Activated CD8-positive, alpha-beta memory T cell treated with anti-CD3 and anti-CD28 coated beads for 4 hours (primary cell): Measurements from ENCODE around the gene RPL28.

Experiments
- DNase-seq, 2 donors: peaks; one replicate each; pipeline ENCODE4 v3.0.0-alpha.2; 2020; ENCODE audit warnings: low read depth in 2 of 2

The RPL28 gene

DNA sequence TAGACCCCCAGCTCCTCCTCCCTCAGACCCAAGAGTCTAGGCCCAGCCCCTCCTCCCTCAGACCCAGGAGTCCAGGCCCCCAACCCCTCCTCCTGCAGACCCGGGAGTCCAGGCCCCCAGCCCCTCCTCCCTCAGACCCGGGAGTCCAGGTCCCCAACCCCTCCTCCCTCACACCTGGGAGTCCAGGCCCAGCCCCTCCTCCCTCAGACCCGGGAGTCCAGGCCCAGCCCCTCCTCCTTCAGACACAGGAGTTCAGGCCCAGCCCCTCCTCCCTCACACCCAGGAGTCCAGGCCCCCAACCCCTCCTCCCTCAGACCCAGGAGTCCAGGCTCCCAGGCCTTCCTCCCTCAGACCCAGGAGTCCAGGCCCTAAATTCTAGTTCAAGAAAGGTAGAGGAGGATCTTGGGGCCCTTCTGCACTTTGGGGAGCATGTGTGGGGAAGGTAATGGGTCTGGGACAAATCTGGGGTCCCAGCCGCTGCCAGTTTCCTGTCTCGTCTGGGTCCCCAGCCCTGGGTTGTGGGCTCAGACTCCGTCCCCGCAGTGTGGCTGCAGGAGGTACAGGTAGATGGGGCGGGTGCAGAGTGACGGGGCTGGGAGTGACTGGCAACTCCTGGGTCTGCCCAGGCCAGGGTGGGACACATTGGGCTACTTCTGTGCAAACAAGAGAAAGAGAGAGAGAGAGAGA, 12.3 kb upstream of the RPL28 start:
- no peak for DNase-seq

DNA sequence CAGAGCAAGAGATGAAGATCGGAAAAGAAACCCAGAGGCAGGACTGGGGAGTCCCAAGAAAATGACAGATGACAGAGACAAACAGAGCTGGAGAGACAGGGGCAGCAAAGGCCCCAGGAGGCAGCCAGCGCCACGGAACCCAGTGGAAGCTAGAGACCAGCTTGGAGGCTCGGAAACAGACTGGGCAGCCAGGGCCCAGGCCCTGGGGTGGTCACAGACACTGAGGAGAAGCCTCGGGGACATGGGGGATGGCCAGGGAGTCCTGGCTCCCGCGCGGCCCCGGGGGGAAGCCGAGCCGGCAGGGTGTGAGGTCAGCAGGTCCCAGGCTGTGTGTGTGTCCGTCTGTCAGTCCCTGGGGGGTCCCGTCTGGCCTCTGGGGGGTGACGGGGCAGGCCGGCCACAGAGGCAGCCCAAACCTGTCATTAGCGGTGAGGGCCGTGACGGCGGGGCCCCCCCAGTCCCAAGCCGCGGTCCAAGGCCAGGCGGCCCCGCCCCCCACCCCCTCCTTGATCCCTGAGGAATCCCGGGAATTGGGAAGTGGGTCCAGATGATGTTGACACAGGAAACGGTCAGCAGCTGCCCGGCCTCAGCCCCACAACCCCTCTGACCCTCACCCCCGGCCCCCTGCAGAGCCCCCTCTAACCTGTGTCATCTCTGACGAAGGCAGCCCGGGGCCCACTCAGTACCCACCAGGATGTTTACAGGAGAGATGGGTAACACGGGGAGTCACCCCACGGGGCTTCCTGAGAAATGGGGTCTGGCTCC, 11.6 kb upstream of the RPL28 start:
- no peak for DNase-seq

DNA sequence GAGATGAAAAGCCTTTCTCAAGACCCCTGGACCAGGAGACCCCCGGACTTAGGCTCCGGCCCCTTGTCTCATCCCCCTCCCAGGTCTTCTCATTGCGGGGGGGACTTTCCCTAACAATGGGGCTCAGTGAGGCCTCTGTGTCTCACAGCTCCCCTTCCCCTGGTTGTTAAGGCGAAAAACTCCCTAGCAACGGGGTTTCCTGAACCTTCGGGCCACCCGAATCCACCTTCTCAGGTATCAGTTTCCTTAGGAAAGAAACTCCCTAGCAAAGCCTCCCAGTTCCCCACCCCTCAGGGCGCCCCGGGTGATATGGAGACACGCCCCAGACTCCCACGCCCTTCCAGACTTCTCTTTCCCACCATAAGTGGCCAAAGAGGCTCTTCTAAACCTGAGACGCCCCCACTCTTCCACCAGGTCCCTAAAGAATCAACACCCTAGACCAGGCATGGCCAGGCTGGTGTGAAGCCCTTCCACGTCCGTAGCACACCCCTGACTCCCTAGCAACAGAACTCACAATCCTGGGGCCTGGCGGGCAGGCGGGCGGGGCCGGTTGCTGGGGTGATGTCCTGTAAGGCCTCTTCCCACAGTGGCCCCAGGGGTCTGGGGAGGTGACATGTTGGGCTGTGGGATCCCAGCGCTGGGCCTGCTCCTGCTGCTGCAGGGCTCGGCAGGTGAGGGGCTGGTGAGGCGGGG, 9.3 kb upstream of the RPL28 start, which contains the start of gene TMEM190:
TMEM190 (plus strand) TSS at position 586 of the 693 bp plus-strand sequence; CDS start at position 614, 28 bp downstream.
- DNase-seq = no peak

DNA sequence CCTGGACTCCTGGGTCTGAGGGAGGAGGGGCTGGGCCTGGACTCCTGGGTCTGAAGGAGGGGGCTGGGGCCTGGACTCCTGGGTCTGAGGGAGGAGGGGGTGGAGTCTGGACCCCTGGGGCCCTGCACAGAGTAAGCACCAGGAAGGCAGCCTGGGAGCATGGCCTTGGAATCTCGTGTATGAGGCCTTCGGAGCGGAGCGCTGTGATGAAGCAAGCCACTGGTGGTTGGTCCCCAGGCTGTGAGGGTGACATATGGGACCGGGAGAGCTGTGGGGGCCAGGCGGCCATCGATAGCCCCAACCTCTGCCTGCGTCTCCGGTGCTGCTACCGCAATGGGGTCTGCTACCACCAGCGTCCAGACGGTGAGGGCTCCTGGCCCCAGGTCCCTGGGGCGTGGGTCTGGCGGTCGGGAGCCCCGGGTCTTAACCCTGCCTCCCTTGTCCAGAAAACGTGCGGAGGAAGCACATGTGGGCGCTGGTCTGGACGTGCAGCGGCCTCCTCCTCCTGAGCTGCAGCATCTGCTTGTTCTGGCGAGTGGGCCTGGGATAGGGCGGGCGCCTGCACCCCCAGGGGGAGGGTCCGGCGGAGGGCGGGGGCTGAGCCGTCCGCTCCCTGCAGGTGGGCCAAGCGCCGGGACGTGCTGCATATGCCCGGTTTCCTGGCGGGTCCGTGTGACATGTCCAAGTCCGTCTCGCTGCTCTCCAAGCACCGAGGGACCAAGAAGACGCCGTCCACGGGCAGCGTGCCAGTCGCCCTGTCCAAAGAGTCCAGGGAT, 8.2 kb upstream of the RPL28 start:
- no peak for DNase-seq

DNA sequence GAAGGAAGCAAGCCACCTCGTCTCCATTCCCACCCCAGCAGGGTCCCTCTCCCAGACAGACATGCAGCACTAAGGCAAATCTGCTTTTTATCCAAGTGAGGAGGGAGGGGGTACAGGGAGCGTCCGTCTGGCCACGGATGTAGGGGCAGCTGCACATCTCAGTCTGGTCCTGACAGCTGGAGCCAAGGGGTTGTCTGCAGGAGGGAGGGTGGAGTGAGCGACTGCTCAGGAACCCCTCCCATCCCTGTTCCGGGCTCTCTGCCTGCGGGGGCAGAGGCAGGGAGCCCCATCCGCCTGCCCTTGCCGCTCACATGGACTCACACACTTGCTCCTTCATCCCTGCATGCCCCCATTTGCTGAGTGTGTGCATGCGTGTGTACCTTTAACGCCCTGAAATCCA, 6.6 kb upstream of the RPL28 start:
- DNase-seq = no peak

DNA sequence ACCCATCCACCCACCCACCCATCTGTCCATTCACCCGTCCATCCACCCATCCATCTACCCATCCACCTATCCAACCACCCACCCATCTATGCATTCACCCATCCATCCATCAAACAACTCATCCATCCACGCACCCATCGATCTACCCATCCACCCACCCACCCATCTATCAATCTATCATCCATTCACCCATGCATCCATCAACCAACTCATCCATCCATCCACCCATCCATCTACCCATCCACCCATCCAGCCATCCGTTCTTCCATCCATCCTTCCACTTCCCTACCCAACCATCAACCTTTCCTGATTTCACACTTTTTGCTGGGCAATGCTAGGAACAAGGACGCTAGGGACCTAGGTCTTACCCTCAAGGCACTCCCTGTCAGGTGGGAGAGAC, 3.7 kb upstream of the RPL28 start:
- no peak for DNase-seq

DNA sequence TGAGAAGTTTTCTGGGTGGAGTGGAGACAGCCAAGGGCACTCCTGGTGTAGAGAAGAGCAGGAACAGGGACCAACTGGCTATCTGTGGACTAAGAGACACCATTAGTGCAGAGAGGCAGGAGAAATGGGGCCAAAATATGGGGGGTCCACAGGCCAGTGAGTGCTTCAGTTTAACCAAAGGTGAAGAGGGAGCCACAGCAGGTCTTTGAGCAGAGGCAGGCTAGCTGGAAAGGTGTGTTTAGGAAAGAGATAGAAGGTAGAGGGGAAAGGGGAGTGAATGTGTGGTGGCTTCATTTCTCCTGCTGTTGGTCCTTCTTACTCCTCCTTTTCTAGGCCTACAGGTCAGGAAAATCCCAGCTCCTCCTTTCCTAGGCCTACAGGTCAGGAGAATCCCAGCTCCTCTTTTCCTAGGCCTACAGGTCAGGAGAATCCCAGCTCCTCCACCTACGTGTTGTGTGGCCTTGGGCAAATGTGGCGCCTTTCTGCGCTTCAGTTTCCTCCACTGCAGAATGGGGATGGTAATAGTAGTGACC, 3.1 kb upstream of the RPL28 start:
- no peak for DNase-seq

DNA sequence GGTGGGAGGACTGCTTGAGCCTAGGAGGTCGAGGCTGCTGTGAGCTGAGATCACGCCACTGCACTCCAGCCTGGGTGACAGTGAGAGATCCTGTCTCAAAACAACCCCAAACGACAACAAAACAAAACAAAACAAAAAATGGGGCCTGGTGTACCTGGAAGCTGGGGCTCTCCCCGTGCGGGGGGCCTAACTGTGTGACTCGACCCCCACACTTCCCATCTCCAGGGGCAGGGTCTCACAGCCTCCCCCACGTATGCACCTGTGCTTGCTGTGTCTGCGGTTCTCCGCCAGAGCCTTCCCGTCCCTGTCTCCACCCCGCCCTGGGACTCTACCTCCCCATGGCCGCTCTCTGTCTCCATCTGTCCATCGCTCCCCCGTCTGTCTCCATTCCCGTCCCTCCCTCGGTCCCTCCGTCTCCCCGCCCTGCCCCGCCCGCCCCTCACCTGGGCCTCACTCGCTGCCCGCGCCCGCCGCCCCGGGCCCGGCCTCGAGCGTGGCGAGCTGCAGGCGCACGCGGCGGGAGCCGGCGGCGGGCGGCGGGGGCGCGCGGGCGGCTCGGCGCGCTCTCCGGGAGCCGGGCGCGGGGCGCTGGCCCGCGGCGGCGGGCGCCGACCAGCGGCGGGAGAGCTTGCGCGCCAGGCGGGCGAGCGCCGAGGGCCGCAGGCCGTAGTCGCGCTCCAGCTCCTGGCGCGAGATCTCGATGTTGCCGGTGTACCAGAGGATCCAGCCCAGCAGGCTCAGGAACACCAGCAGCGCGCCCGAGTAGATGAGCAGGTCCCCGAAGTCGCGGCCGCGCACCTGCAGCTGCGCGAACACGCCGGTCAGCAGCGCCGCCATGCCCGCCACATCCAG, 2.2 kb upstream of the RPL28 start:
- no peak for DNase-seq

DNA sequence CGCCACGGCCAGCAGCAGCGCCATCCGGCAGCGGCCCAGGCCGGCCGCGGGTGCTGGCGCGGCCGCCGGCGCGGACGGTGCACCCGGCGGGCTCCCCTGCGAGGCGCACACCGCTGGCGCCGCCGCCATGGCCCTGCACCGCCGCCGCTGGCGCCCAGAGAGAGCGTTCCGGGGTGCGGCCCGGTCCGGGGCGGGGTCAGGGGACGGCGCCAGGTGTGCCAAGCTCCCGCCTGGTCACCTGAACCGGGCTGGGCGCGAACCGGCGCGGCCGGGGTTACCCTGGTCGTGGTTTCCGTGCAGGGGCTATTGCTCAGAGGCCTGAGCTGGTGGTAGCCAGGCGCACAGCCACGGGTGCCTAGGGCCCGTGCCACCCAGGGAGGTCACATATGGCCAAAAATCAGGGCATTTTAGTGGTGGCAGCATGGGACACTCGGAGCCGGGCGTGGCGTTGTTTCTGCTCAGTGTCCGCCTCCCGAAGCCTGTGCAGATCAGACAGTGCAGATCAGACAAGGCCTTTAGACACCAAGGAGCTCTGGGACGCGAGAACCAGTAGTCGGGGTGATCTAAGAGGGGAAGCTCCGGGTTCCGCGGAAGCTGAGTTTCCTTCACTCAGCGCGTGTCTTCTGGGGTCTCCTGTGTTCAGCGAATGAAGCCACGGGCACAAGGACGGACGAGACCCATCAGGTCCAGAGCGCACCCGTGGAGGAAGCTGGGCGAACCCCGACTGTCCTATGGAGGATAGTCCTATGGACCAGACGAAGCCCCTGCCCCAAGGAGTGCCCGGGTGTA, 1.4 kb upstream of the RPL28 start, which contains the start of gene TMEM238:
TMEM238 (minus strand) TSS at position 162 of the 789 bp plus-strand sequence; CDS start at position 129, 33 bp downstream.
- no peak for DNase-seq

DNA sequence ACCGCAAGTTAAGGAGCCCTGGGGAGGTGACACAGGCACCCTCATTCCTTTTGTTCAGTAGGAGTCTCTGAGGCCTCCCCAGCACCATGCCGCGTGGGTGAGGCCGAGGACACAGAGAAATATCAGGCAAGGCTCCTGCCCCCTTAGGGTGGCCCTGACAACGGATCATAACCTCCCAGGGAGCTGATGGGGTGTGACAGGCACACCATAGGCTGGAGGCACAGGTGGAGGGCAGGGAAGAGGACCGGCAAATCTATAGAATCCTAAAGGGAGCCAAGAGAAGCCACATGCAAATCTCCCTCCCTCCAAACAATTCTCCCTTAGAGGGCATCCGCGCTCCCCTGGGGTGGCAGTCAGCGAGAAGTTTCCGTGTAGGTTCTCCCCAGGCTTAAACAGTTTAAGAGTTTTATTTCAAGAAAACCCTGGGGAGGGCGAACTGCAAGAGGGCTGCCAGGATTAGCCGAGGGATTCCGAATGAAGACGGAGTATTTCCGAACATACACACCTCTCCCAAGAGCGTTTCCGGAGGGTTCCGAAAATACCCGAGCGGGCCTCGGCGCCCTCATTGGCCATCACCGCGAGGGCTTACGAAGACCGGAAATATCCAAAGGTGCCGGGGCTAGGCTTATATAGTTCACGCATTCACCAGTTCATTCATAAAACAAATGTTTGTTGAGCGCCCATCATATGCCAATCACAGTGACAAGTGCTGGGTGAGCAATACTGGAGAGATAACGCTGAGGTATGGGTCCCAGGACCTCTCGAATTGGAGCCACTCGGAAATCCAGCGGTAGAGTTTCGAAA, 610 bp upstream of the RPL28 start:
- peak; percentile 84 to 87 for DNase-seq

DNA sequence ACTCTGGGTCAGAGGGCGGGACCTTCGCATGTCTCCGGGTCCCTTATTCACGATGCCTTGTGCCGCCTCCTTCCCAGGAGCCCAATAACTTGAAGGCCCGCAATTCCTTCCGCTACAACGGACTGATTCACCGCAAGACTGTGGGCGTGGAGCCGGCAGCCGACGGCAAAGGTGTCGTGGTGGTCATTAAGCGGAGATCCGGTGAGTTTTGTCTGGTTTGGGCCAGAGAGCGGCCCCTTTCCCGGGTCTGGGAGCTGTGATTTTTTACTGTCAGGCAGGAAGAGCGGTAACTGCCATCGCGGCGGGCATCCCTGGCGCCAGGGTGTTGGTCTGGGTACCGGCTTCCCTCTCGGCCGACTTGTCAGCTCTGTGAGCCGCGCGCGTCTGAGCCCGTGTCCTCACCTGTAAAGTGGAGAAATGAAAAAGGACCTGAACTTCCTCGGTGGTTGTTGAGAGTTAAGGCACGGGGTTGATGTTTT, 800 bp downstream of the RPL28 start:
- no peak for DNase-seq

DNA sequence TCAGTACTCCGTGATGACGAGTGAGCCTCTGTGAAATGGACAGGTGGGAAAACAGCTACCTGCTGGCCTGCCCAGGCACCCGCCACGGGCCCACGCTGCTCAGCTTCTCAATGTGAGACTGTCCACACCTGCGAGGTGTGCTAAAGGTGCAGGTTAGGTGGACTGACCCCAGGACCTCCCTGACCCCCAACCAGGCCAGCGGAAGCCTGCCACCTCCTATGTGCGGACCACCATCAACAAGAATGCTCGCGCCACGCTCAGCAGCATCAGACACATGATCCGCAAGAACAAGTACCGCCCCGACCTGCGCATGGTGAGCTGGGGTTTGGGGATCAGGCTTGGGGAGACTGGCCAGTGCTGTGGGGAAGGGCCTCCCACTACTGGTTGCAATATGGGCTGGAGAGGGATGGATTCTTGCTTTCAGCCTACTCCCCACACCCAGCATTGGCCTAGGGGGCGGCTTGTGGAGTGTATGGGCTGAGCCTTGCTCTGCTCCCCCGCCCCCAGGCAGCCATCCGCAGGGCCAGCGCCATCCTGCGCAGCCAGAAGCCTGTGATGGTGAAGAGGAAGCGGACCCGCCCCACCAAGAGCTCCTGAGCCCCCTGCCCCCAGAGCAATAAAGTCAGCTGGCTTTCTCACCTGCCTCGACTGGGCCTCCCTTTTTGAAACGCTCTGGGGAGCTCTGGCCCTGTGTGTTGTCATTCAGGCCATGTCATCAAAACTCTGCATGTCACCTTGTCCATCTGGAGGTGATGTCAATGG, 2.2 kb downstream of the RPL28 start:
- DNase-seq = no peak

DNA sequence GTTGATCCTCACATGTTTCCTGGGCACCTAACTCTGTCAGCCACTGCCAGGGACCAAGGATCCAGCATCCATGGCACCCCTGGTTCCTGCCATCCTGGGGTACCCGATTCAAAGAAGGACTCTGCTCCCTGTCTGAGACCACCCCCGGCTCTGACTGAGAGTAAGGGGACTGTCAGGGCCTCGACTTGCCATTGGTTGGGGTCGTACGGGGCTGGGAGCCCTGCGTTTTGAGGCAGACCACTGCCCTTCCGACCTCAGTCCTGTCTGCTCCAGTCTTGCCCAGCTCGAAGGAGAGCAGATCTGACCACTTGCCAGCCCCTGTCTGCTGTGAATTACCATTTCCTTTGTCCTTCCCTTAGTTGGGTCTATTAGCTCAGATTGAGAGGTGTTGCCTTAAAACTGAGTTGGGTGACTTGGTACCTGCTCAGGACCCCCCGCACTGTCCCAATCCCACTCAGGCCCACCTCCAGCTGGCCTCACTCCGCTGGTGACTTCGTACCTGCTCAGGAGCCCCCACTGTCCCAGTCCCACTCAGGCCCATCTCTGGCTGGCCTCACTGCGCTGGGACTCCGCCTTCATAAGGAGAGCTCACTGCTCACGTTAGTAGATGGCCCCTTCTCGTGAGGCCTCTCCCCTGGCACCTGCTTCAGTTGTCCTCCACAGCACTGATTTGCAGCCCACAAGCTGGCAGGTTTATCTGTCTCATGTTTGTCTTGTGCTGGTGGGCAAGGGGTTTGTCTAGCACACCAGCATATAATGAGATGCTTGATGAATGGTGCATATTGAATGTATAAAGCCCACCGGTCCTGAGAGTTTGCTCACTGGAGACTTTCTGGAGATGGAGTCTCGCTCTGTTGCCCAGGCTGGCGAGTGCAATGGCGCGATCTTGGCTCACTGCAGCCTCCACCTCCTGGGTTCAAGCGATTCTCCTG, 3.9 kb downstream of the RPL28 start:
- DNase-seq = no peak

DNA sequence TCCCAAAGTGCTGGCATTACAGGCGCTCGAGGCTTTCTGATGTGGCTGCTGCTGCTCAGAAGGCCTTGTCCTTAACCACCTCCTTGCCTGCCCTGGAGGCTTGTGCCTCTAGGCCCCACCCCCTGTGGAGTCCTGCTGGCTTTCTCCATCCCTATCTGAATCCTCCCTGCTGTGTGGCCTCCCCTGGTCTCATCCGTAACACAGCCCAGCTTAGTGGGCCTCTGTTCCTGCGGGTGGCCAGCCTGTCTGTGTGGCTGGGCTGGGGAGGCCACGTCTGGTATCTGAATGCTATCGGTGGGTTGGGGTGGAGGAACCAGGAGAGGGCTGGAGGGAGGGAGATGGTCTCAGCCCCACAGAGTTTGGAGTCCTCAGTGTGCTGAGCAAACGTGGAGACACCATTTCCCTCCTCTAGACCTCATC, 4.7 kb downstream of the RPL28 start:
- no peak for DNase-seq

DNA sequence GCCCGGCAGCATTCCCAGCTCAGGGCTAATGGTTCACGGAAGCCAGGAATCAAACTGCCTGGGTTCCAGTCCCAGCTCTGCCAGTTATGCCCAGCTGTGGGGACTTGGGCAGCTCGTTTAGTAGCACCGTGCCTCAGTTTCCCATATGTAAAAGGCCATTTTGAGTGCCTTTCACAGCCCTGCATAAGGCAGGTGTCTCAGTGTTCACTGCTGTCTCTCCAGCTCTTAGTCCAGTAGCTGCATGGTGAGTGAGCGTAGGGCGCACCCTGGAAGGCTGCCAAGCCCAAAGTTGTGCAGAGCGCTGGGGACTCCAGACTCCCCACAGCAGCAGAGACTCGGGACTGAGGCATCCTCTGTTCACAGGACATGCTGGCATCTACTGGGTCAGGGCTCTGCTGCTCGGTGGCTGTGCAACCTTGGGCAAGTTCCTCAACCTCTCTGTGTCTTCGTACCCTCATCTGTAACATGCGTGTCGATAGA, 5.5 kb downstream of the RPL28 start:
- DNase-seq = no peak

DNA sequence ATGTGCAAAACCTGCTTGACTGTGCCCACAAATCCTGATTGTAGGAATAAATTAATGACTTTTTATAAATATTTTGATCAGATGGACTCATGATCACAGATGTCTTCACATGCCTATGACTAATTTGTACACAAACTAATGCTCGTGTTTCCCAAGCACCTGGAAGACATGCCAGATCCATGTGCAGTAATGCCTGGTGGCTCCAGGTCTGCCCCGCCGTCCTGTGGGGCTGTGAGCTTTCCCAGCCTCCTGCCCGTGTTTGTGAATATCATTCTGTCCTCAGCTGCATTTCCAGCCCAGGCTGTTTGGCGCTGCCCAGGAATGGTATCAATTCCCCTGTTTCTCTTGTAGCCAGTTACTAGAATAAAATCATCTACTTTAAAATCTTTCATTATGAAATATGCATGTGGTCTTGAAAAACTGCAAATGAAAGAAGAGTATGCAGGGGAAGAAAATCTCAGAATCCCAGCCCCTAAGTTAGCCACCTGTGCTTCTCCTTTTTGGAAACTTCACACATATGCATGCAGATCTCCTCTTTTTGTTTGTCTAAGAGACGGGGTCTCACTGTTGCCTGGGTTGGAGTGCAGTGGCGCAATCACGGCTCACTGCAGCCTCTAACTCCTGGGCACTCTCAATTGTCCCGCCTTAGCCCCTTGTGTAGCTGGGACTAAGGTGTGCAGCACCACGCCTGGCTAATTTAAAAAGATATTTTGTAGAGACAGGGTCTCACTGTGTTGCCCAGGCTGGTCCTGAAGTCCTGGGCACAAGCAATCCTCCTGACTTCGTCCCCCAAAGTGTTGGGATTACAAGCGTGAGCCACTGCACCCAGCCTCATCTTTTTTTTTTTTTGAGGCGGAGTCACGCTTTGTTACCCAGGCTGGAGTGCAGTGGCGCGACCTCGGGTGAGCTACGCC, 6.2 kb downstream of the RPL28 start:
- DNase-seq = no peak
